Tibial artery (tissue), 4 donors: ENCODE measurements around the gene CLBA1.

Experiments
- DNase-seq, 2 donors: peaks; one replicate each; pipeline ENCODE4 v3.0.0-alpha.2; 2019
- H3K27ac ChIP-seq, 2 donors: fragments of 200-600 bp; sonication (generic) in 1 of 2; 1 replicate in 1 of 2; 2 replicates in 1 of 2; pipeline ENCODE4 v1.5.1; 2018 to 2019; ENCODE audit warnings: mild to moderate bottlenecking in 1 of 2
- H3K27me3 ChIP-seq, 2 donors: fragments of 200-600 bp; sonication (generic) in 1 of 2; one replicate each; pipeline versions ENCODE4 v1.5.1 to v1.6.0; 2016 to 2019
- H3K36me3 ChIP-seq, 3 donors: fragments of 200-600 bp; sonication (generic) in 2 of 3; one replicate each; pipeline ENCODE4 v1.5.1; 2016 to 2019; ENCODE audit warnings: mild to moderate bottlenecking in 2 of 3
- H3K4me1 ChIP-seq, 4 donors: fragments of 200-600 bp; sonication (generic) in 2 of 4; 1 replicate in 3 of 4; 2 replicates in 1 of 4; pipeline ENCODE4 v1.5.1; 2016 to 2019
- H3K4me3 ChIP-seq, 2 donors: fragments of 200-600 bp; sonication (generic) in 1 of 2; 1 replicate in 1 of 2; 2 replicates in 1 of 2; pipeline ENCODE4 v1.5.1; 2018 to 2019; ENCODE audit warnings: mild to moderate bottlenecking in 2 of 2
- H3K9me3 ChIP-seq, 3 donors: fragments of 200-600 bp; sonication (generic) in 1 of 3; one replicate each; pipeline ENCODE4 v1.5.1; 2016 to 2019
- intact Hi-C: fragments of 100-400 bp; cut with DNase I; formaldehyde crosslinking; loops from one replicate; pipeline ENCODE4 v1.15.0; 2023; ENCODE audit warnings: low total_unique reads
- TF ChIP-seq, protein P1 (sequence below), 2 experiments: fragments of 200-600 bp in 1 of 2; fragments of 450-650 bp in 1 of 2; IDR thresholded peaks; one replicate each; pipeline ENCODE4 v1.5.1; 2017 to 2019; ENCODE audit warnings: antibody characterized with exemption in 2 of 2, mild to moderate bottlenecking in 1 of 2, moderate library complexity in 1 of 2

The CLBA1 gene

DNA sequence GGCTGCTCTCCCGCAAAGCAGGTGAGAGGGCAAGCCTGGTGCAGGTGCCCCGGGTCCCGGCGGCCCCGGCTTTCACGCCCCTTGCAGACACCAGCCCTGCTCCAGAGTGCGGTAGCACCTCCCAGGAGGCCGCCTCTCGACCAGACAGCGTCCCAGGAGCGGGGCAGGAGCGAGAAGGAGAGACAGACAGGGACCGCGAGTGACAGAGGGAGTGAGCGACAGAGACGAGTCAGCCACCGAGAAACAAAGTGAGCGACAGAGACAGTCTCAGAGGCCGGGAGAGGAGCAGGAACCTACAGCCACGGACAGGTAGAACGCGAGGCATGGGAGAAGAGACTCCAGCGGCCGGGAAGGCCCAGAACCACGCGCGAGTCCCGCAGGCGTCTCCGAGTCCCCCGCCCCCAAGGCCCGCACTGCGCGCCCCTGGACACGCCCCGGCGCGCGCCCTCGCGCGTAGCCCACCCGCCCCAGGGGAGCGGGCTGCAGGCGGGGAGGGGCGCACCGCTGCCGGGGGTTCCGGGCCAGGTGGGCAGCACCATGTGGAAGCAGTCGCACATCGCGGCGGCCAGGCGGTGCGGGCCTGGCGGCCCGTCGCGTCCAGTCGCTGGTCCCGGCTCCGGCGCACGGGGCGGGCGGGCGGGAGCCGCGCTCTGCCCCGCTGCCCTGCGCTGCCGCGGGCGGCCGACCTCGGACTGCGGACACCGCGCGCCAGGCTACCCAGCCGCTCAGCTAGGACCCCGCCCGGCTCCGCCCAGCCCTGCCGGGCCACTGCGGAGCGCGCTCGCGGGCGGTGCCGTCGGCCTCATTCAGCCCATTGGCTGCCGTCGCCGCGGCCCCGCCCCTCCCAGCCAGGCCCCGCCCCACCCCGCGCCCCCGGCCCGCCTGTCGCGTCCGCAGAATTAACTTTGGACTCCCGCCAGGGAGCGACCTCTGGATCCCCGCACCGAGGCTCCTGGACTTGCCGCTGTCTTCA lies 7.6 kb upstream of the CLBA1 start, which contains the start of gene AHNAK2:
Gene AHNAK2 (minus strand): TSS at position 694 of the 973 bp plus-strand sequence. CDS start 137 bp downstream, at position 557.
- peak within 1 kb of the TSS; percentile 51 to 54 for H3K27ac ChIP-seq
- H3K9me3 ChIP-seq, result no peaks in the 10 kb centered on the region
- peak; percentile 55 to 83 for DNase-seq
- intact Hi-C loops, result loop anchor here (2.0 to 10.0 kb wide), 3 partner anchors 44 to 113 kb away; partner anchors contain the start of genes CDCA4 and CEP170B
- H3K27me3 ChIP-seq, result no peaks in the 10 kb centered on the region
- no peaks in the 10 kb centered on the region for H3K36me3 ChIP-seq
- peaks cover 7 to 70% (median 58%) of the 10 kb centered on the region in 4 donors for H3K4me1 ChIP-seq
- TF ChIP-seq, protein P1, sequence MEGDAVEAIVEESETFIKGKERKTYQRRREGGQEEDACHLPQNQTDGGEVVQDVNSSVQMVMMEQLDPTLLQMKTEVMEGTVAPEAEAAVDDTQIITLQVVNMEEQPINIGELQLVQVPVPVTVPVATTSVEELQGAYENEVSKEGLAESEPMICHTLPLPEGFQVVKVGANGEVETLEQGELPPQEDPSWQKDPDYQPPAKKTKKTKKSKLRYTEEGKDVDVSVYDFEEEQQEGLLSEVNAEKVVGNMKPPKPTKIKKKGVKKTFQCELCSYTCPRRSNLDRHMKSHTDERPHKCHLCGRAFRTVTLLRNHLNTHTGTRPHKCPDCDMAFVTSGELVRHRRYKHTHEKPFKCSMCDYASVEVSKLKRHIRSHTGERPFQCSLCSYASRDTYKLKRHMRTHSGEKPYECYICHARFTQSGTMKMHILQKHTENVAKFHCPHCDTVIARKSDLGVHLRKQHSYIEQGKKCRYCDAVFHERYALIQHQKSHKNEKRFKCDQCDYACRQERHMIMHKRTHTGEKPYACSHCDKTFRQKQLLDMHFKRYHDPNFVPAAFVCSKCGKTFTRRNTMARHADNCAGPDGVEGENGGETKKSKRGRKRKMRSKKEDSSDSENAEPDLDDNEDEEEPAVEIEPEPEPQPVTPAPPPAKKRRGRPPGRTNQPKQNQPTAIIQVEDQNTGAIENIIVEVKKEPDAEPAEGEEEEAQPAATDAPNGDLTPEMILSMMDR (IDR thresholded peaks at IDR 0.05), result no peak
- peak within 1 kb of the TSS; percentile 60 to 64 for H3K4me3 ChIP-seq

DNA sequence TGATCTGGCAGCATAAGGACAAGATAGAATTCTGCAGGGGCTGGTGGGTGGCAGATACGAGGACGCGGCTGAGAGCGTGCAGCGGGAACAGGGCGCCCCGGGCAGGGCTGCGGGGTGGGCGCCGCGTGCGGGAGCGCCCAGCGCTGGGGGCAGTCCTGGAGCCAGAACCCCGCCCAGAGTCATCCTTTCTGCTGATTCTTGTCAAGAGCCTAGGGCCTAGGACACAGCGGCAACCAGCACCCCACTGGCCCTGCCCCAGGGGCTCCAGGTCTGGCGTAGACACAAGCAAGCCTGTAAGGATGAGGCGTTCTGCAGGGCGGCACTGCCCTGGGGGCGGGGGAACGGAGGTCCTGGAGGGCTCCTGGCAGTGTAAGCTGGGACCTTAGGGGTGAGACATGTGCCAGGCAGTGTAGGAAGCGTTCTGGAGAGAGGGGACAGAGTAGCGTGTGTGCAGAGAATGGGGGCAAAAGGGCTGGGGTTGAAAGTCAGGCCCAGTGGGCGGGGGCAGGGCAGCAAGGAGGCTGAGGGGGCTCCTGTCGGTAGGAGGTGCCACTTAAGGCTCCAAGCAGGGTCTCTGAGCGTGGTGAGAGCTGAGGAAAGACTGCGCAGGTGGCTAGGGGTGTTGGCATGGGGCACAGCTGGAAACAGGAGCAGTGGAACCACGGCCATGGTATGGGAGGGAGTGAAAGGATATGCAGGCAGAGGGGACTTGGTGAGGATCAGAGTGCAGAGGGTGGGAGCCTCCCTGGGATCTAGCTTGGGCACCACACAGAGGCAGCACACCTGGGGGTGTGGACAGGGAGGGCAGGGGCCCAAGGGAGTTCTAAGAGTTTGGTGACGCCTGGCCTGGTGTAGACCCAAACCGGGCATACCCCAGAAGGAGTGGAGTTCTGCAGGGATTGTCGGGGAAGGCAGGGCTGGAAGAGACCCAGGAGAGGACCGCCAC lies 6.6 kb upstream of the CLBA1 start:
- peaks cover 1 to 59% (median 47%) of the 10 kb centered on the region in 4 donors for H3K4me1 ChIP-seq
- no peaks in the 10 kb centered on the region for H3K9me3 ChIP-seq
- peak overlapping the region; percentile 60 to 64 for H3K4me3 ChIP-seq
- peak in 1 of 2 donors; percentile 64 for DNase-seq
- H3K36me3 ChIP-seq, result no peaks in the 10 kb centered on the region
- intact Hi-C loops, result loop anchor here (5.0 to 10.0 kb wide), 2 partner anchors 43 to 114 kb away; partner anchors contain the start of genes CDCA4 and CEP170B
- H3K27me3 ChIP-seq, result no peaks in the 10 kb centered on the region
- TF ChIP-seq, protein P1 (IDR thresholded peaks at IDR 0.05), result no peak
- no peak overlapping the region for H3K27ac ChIP-seq

DNA sequence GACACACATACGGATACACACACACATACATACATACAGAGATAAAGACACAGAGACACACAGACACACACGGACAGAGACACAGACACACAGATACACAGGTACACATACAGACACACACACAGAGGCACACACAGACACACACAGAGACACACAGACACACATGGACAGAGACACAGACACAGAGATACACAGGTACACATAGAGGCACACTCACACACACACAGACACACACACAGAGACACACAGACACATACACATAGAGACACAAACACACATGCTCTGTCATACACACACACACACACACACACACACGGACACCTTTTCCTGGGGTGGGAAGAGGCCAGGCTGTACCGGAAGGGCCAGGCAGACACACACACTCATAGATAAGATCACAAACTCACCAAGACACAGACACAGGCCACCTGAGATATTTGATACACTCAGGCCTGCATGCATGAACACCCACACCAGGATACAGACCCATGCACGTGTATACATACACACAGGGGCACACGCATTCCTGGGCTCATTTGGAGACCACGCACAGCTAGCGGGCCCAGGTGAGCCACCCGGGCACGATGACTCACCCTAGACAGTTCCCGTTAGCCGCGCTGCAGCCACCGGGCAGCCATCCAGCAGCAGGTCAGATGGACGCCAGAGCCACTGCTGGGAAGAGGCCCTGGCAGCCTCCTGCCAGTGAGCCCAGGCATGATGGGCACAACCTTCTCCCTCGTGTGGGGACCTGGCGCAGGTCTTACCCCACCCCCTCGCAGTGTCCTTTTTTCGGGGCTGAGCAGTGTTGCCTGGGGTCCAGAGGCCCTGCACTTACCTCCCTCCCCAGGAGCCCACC lies 5.6 kb upstream of the CLBA1 start:
- Histone ChIP-seq H3K36me3 (no peaks in the 10 kb centered on the region), H3K9me3 (no peaks in the 10 kb centered on the region), H3K27me3 (no peaks in the 10 kb centered on the region), H3K27ac (no peak overlapping the region), H3K4me1 (peaks cover 0 to 49% (median 38%) of the 10 kb centered on the region in 4 donors), H3K4me3 (no peak overlapping the region)
- no peak for DNase-seq
- TF ChIP-seq, protein P1 (IDR thresholded peaks at IDR 0.05), result no peak
- intact Hi-C loops, result loop anchor here (5.0 to 10.0 kb wide), 4 partner anchors 42 to 515 kb away; partner anchors contain the start of genes CDCA4, CEP170B and TEDC1

DNA sequence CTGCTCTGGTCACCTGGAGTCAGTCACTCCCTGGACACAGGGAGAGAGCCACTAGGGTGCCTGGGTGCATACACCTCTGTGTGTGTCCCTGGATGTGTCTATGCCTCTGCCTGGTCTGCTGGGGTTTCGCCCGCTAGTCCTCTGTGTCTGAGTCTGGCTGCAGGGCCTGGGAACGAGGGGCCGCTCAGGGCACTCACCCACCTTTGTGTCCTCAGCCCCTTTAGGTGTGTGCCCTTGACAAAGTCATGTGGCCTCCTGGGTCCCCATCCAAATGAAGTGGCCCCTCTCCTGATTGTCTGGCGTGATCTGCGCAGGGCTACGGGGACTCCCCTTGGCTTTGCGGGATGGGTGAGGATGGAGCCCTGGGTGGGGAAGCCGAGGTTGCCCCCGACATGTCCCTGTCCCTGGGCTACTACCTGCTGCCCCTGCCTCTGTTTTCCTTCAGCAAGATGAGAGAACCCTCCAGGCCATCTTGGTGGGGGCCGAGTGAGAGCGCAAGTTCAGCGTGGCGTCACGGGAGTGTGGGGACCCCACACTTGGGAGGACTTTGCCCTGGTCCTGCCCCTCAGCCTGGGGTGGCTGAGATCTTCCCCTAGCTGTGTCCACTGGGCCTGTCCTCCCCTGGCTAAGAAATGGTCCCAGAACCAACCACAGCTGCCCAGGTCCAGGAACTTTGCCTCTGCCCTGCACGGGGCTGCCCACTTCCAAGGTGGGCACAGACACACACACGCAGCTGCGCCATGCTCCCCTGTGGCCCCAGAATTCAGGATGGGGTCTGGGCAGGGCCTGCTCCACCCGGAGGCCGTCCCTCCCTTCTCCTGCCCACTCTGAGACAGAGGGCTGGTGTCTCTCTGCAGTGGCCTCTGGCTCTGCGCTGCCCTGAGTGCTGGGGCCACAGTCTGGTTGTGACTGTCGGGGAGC lies 4.7 kb upstream of the CLBA1 start:
- Histone ChIP-seq H3K4me3 (no peak overlapping the region), H3K4me1 (peaks cover 0 to 42% (median 30%) of the 10 kb centered on the region in 4 donors), H3K9me3 (no peaks in the 10 kb centered on the region), H3K27me3 (no peaks in the 10 kb centered on the region), H3K27ac (no peak overlapping the region), H3K36me3 (no peaks in the 10 kb centered on the region)
- intact Hi-C loops, result loop anchor here (5.0 to 10.0 kb wide), 2 partner anchors 111 to 514 kb away; partner anchors contain the start of gene TEDC1
- TF ChIP-seq, protein P1 (IDR thresholded peaks at IDR 0.05), result no peak
- peak in 1 of 2 donors; percentile 52 for DNase-seq
